HFFc6 (cell line): ENCODE results near the gene ASXL3. TPM values are rescaled to one million over a fixed set of nuclear protein-coding genes. Genes with fewer than 3 reads are reported as not detected.

ENCODE experiments used
- DNase-seq: peaks from one replicate; pipeline ENCODE4 v3.0.0-alpha.2; 2018
- H3K27ac Mint-ChIP-seq: 2 replicates; pipeline ENCODE4 v1.8.0; 2020; ENCODE audit warnings: mild to moderate bottlenecking, mixed read lengths
- H3K27me3 Mint-ChIP-seq: 2 replicates; pipeline ENCODE4 v1.8.0; 2021; ENCODE audit warnings: mild to moderate bottlenecking, moderate library complexity, mixed read lengths; ENCODE audit not compliant: insufficient read depth
- H3K36me3 Mint-ChIP-seq: 2 replicates; pipeline ENCODE4 v1.8.0; 2021; ENCODE audit warnings: low read depth, mixed read lengths
- H3K4me1 Mint-ChIP-seq: 2 replicates; pipeline ENCODE4 v1.8.0; 2020; ENCODE audit warnings: low read depth, mixed read lengths
- H3K4me3 Mint-ChIP-seq: 2 replicates; pipeline ENCODE4 v1.8.0; 2020; ENCODE audit warnings: mild to moderate bottlenecking, moderate library complexity, mixed read lengths
- H3K9me3 Mint-ChIP-seq: 2 replicates; pipeline ENCODE4 v1.8.0; 2020; ENCODE audit warnings: mild to moderate bottlenecking, mixed read lengths
- total RNA-seq, 6 experiments: library from RNA; stranded (reverse); fragmentation: NEBNext Ultra II Directional; extraction: Animal tissue kit (Norgen Biotek cat#: 25700); gene quantifications; 2 replicates in 1 of 6; 3 replicates in 5 of 6; pipeline ENCODE4 v1.2.3, GENCODE V29; 2021
- TF ChIP-seq, protein P1 (sequence below): fragments of 200-600 bp; sonication (generic); IDR thresholded peaks from 2 replicates; pipeline ENCODE4 v1.5.0; 2021; ENCODE audit warnings: antibody characterized with exemption, mild to moderate bottlenecking

ASXL3 gene
- total RNA-seq, 6 experiments from 2014 or later: not detected

DNA sequence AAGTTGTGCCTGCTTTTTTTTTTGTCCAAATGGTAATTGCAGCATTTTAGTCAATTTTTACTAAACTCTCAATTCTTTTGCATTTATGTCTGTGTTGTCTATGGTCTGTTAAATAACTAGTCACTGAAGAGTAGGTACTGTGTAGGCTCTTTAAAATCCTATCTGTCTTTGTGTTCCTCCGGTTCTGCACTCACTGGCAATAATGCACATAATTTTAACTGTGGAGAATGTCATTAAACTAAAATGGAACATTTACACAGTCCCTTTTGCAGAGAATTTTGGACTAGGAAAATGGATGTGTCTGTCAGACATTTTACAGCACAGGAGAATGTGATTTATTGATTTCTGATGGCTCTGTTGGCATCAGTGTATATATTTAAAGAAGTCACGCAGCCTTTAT, 116.6 kb downstream of the ASXL3 start:
- Mint-ChIP-seq H3K27ac (no peak overlapping the region), H3K27me3 (no peaks in the 10 kb centered on the region), H3K36me3 (no peaks in the 10 kb centered on the region), H3K4me1 (no peaks in the 10 kb centered on the region), H3K4me3 (no peak overlapping the region), H3K9me3 (peaks cover 36% of the 10 kb centered on the region)
- TF ChIP-seq, protein P1, sequence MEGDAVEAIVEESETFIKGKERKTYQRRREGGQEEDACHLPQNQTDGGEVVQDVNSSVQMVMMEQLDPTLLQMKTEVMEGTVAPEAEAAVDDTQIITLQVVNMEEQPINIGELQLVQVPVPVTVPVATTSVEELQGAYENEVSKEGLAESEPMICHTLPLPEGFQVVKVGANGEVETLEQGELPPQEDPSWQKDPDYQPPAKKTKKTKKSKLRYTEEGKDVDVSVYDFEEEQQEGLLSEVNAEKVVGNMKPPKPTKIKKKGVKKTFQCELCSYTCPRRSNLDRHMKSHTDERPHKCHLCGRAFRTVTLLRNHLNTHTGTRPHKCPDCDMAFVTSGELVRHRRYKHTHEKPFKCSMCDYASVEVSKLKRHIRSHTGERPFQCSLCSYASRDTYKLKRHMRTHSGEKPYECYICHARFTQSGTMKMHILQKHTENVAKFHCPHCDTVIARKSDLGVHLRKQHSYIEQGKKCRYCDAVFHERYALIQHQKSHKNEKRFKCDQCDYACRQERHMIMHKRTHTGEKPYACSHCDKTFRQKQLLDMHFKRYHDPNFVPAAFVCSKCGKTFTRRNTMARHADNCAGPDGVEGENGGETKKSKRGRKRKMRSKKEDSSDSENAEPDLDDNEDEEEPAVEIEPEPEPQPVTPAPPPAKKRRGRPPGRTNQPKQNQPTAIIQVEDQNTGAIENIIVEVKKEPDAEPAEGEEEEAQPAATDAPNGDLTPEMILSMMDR: no peak
- DNase-seq: no peak

DNA sequence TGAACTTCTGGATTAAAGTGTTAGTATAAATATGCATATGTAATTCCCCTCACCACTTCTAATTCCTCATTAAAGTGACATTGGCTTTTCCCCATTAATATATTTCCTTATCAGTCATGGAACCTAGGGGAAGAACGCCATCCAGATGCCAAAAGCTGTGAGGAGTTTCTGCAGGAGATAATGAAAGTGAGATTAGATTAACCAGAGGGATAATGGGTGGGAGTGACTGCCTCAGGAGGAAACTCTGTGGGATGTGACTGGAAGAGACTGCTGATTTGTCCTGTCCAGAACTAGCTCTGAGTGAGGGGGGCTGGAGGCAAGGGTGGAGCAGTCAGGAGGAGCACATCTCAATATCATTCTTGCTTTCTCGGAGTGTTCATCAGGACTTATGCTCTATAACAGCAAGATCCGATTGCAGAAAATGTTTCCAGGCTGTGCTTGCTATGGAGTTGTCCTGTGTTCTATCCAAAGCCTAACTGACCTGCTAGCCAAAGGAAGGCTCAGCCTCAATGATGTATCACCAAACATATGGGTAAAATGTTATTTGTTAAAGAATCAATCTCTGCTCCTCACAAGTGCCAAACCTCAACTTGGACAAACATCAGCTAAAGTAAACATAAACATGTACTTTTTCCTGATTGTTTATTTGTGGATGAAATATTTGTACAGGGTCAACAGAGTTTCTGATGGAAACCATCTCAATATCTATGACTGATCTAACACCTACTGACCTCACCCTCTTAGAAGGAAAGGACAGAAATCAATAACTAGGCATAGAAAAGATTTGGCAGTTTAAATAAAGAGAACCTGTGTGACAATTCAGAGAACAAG, 118.5 kb downstream of the ASXL3 start:
- H3K27ac Mint-ChIP-seq: no peak overlapping the region
- H3K4me1 Mint-ChIP-seq: no peaks in the 10 kb centered on the region
- peaks cover 29% of the 10 kb centered on the region for H3K9me3 Mint-ChIP-seq
- H3K36me3 Mint-ChIP-seq: no peaks in the 10 kb centered on the region
- TF ChIP-seq, protein P1: no peak
- H3K4me3 Mint-ChIP-seq: no peak overlapping the region
- no peak for DNase-seq
- no peaks in the 10 kb centered on the region for H3K27me3 Mint-ChIP-seq

DNA sequence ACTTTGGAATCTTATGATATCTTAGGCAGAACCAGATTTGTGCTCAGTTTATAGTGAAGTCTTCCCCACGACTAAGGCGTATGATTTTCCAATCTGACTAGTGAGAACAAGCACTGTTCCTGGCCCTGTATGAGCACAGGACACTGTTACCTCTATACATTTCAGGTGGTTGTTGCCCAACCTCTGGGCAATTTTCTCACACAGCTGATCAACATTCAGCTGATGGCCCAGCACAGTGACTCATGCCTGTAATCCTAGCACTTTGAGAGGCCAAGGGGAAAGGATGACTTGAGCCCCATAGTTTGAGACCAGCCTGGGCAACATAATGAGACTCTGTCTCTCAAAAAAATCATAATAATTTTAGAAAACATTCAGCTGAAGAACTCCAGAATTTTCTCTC, 119.5 kb downstream of the ASXL3 start:
- no peak for DNase-seq
- H3K9me3 Mint-ChIP-seq: peaks cover 26% of the 10 kb centered on the region
- no peaks in the 10 kb centered on the region for H3K4me1 Mint-ChIP-seq
- no peaks in the 10 kb centered on the region for H3K36me3 Mint-ChIP-seq
- H3K27me3 Mint-ChIP-seq: no peaks in the 10 kb centered on the region
- TF ChIP-seq, protein P1: no peak
- H3K27ac Mint-ChIP-seq: no peak overlapping the region
- no peak overlapping the region for H3K4me3 Mint-ChIP-seq

DNA sequence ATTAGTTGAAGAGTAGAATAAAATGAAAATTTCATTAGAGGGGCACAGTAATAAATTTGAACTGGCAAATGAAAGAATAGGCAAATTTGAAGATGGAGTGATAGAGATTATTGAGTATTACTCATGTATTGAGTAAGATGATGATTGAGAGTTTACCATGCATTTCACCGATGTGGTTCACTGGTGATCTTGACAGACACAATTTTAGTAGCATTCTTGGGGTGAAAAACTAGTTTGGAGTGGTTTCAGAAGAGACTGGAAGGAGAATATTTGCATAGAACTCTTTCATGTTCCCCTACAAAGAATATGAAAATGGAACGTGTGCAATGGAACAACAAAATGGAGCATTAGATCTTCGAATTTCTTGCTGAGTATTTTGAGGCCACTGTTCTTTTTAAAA, 121.4 kb downstream of the ASXL3 start:
- H3K9me3 Mint-ChIP-seq: peaks cover 9% of the 10 kb centered on the region; the same call in 1 of the 2 replicates
- H3K36me3 Mint-ChIP-seq: no peaks in the 10 kb centered on the region
- no peaks in the 10 kb centered on the region for H3K4me1 Mint-ChIP-seq
- H3K27me3 Mint-ChIP-seq: no peaks in the 10 kb centered on the region
- TF ChIP-seq, protein P1: no peak
- no peak overlapping the region for H3K4me3 Mint-ChIP-seq
- no peak overlapping the region for H3K27ac Mint-ChIP-seq
- DNase-seq: no peak

DNA sequence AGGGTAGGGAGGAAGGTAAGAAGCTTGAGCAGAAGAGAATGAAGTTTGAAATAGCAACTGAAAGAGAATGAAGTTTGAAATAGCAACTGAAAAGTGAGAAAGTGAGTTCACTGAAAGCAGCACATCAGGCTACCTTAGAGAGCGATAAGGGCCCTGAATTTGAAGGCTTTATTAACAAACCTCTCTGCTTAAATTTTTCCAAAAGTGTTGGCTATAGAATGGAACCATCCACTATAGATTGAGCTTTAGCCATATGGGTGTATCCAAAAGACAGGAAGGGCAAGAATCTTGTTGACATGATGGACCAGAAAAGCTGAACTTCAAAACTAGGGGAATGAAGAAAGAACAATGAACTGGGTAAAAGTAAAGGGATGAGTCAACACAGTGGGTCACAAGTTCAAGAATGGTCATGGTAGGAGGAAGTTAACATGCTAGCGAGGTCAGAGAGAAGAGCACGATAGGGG, 122.5 kb downstream of the ASXL3 start:
- Mint-ChIP-seq H3K36me3 (no peaks in the 10 kb centered on the region), H3K4me1 (no peaks in the 10 kb centered on the region), H3K27ac (no peak overlapping the region), H3K27me3 (no peaks in the 10 kb centered on the region), H3K4me3 (no peak overlapping the region), H3K9me3 (peaks cover 7% of the 10 kb centered on the region)
- no peak for DNase-seq
- TF ChIP-seq, protein P1: no peak
